HepG2 (cell line): Measurements from ENCODE around the gene FN1. TPM values are rescaled to one million over a fixed set of nuclear protein-coding genes. Genes with fewer than 3 reads are reported as not detected.
A peak's percentile ranks its signal among the peaks of the same experiment; 100 is the strongest.

Experiments
- BORCS8-MEF2B ChIP-seq: sonication (generic); formaldehyde crosslinking; IDR thresholded peaks from 2 replicates; pipeline ENCODE4 v1.8.0; 2022; ENCODE audit warnings: mild to moderate bottlenecking, missing genetic modification reagents
- CC2D1A ChIP-seq: sonication (generic); formaldehyde crosslinking; IDR thresholded peaks from 2 replicates; pipeline ENCODE4 v1.8.1; 2023; ENCODE audit warnings: mild to moderate bottlenecking, missing genetic modification reagents
- ELF4 ChIP-seq: sonication (generic); formaldehyde crosslinking; IDR thresholded peaks from 2 replicates; pipeline ENCODE4 v1.5.0; 2020; ENCODE audit warnings: missing genetic modification reagents, mild to moderate bottlenecking, moderate library complexity, borderline replicate concordance
- FOXP1 ChIP-seq, 2 experiments: fragments of 450-650 bp in 1 of 2; IDR thresholded peaks; 2 replicates each; pipeline ENCODE4 v1.6.1; 2017 to 2018; ENCODE audit warnings: antibody characterized with exemption in 1 of 2
- ZNF788 ChIP-seq: sonication (generic); formaldehyde crosslinking; IDR thresholded peaks from 2 replicates; pipeline ENCODE4 v1.5.0; 2020; ENCODE audit warnings: mild to moderate bottlenecking, missing genetic modification reagents, borderline replicate concordance
- polyA plus RNA-seq, 8 experiments: library from polyadenylated mRNA; depleted of rRNA in 3 of 8; stranded (reverse) in 7 of 8; unstranded in 1 of 8; fragments of >200 nt; fragmentation: Illumina TruSeq in 4 of 8; extraction: Trizol in 4 of 8; gene quantifications; 2 replicates each; pipeline versions ENCODE4 v1.2.1 to v1.2.3, GENCODE V29; 2011 to 2016; ENCODE audit warnings: low read depth in 4 of 8, missing spikeins in 1 of 8, mixed read lengths in 1 of 8; ENCODE audit not compliant: insufficient read depth in 1 of 8
- total RNA-seq, 5 experiments: library from RNA; depleted of rRNA; stranded (reverse); fragments of >200 nt; fragmentation: Illumina TruSeq; extraction: Trizol; gene quantifications; 2 replicates each; pipeline ENCODE4 v1.2.3, GENCODE V29; 2016; ENCODE audit warnings: low read depth in 1 of 5
- TF ChIP-seq, protein P1 (sequence below): sonication (generic); formaldehyde crosslinking; IDR thresholded peaks from 2 replicates; pipeline ENCODE4 v1.8.0; 2022; ENCODE audit warnings: mild to moderate bottlenecking, missing genetic modification reagents, borderline replicate concordance
- TF ChIP-seq, protein P2 (sequence below): conservative IDR thresholded peaks from 2 replicates; pipeline ENCODE4 v1.6.1; 2018; ENCODE audit warnings: missing genetic modification reagents
- TF ChIP-seq, protein P3 (sequence below): sonication (generic); formaldehyde crosslinking; IDR thresholded peaks from 2 replicates; pipeline ENCODE4 v1.8.0; 2022; ENCODE audit warnings: low read depth, missing genetic modification reagents
- TF ChIP-seq, protein P4 (sequence below): sonication (generic); formaldehyde crosslinking; IDR thresholded peaks from 2 replicates; pipeline ENCODE4 v1.4.0; 2020; ENCODE audit warnings: missing genetic modification reagents, borderline replicate concordance
- TF ChIP-seq, protein P5 (sequence below): sonication (generic); formaldehyde crosslinking; IDR thresholded peaks from 2 replicates; pipeline ENCODE4 v1.8.0; 2022; ENCODE audit warnings: mild to moderate bottlenecking, missing genetic modification reagents, moderate library complexity
- TF ChIP-seq, protein P6 (sequence below): sonication (generic); formaldehyde crosslinking; conservative IDR thresholded peaks from 2 replicates; pipeline ENCODE4 v1.4.0; 2020; ENCODE audit warnings: missing genetic modification reagents

Gene FN1
- total and polyA plus RNA-seq, 2 of the 13 experiments (the other 11 are each of a cell fraction or from before 2014, with no cell fraction given), result 1,847 to 6,471 TPM

DNA sequence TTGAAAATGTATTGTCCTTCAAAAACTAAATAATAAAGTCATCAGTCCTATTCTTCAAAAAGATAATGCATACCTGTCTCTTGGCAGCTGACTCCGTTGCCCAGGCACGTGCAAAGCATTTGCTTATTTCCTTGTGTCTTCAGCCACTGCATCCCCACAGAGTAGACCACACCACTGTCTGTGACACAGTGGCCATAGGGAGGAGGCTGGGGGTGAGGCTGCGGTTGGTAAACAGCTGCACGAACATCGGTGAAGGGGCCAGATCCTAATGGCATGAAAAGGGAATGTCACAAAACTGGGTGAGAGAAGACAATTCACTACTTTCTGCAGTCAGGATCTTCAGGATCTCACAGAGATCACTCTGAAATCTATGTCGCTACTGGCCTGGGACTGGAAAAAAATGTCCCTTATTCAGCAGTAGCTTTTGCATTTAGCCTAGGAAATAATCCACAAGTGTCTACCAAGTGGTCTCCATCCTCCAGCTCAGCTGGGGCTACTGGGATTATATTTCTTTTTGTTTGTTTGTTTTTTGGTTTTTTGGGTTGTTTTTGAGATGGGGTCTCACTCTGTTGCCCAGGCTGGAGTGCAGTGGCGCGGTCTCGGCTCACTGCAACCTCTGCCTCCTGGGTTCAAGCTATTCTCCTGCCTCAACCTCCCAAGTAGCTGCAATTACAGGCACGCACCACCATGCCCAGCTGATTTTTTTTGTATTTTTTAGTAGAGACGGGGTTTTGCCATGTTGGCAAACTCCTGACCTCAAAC is 10.7 kb downstream of the FN1 start (continued):
- TF ChIP-seq CC2D1A (CRISPR knock-in tag) (no peak), FOXP1 (IDR thresholded peaks at IDR 0.05) (no peak), FOXP1 (CRISPR knock-in tag; IDR thresholded peaks at IDR 0.05) (0 out of 2 replicates have a peak, but pooled peaks have one; percentile 26), ELF4 (no peak), ZNF788 (CRISPR knock-in tag) (no peak), BORCS8-MEF2B (no peak)
- TF ChIP-seq, protein P1, sequence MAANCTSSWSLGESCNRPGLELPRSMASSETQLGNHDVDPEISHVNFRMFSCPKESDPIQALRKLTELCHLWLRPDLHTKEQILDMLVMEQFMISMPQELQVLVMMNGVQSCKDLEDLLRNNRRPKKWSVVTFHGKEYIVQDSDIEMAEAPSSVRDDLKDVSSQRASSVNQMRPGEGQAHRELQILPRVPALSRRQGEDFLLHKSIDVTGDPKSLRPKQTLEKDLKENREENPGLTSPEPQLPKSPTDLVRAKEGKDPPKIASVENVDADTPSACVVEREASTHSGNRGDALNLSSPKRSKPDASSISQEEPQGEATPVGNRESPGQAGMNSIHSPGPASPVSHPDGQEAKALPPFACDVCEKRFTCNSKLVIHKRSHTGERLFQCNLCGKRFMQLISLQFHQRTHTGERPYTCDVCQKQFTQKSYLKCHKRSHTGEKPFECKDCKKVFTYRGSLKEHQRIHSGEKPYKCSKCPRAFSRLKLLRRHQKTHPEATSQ (CRISPR knock-in tag), result no peak
- TF ChIP-seq, protein P2, sequence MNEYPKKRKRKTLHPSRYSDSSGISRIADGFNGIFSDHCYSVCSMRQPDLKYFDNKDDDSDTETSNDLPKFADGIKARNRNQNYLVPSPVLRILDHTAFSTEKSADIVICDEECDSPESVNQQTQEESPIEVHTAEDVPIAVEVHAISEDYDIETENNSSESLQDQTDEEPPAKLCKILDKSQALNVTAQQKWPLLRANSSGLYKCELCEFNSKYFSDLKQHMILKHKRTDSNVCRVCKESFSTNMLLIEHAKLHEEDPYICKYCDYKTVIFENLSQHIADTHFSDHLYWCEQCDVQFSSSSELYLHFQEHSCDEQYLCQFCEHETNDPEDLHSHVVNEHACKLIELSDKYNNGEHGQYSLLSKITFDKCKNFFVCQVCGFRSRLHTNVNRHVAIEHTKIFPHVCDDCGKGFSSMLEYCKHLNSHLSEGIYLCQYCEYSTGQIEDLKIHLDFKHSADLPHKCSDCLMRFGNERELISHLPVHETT (CRISPR knock-in tag), result no peak
- TF ChIP-seq, protein P3, sequence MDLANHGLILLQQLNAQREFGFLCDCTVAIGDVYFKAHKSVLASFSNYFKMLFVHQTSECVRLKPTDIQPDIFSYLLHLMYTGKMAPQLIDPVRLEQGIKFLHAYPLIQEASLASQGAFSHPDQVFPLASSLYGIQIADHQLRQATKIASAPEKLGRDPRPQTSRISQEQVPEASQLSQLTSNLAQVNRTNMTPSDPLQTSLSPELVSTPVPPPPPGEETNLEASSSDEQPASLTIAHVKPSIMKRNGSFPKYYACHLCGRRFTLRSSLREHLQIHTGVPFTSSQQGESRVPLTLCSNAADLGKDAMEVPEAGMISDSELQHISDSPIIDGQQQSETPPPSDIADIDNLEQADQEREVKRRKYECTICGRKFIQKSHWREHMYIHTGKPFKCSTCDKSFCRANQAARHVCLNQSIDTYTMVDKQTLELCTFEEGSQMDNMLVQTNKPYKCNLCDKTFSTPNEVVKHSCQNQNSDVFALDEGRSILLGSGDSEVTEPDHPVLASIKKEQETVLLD, result no peak
- TF ChIP-seq, protein P4, sequence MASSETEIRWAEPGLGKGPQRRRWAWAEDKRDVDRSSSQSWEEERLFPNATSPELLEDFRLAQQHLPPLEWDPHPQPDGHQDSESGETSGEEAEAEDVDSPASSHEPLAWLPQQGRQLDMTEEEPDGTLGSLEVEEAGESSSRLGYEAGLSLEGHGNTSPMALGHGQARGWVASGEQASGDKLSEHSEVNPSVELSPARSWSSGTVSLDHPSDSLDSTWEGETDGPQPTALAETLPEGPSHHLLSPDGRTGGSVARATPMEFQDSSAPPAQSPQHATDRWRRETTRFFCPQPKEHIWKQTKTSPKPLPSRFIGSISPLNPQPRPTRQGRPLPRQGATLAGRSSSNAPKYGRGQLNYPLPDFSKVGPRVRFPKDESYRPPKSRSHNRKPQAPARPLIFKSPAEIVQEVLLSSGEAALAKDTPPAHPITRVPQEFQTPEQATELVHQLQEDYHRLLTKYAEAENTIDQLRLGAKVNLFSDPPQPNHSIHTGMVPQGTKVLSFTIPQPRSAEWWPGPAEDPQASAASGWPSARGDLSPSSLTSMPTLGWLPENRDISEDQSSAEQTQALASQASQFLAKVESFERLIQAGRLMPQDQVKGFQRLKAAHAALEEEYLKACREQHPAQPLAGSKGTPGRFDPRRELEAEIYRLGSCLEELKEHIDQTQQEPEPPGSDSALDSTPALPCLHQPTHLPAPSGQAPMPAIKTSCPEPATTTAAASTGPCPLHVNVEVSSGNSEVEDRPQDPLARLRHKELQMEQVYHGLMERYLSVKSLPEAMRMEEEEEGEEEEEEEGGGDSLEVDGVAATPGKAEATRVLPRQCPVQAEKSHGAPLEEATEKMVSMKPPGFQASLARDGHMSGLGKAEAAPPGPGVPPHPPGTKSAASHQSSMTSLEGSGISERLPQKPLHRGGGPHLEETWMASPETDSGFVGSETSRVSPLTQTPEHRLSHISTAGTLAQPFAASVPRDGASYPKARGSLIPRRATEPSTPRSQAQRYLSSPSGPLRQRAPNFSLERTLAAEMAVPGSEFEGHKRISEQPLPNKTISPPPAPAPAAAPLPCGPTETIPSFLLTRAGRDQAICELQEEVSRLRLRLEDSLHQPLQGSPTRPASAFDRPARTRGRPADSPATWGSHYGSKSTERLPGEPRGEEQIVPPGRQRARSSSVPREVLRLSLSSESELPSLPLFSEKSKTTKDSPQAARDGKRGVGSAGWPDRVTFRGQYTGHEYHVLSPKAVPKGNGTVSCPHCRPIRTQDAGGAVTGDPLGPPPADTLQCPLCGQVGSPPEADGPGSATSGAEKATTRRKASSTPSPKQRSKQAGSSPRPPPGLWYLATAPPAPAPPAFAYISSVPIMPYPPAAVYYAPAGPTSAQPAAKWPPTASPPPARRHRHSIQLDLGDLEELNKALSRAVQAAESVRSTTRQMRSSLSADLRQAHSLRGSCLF (CRISPR knock-in tag), result no peak
- TF ChIP-seq, protein P5, sequence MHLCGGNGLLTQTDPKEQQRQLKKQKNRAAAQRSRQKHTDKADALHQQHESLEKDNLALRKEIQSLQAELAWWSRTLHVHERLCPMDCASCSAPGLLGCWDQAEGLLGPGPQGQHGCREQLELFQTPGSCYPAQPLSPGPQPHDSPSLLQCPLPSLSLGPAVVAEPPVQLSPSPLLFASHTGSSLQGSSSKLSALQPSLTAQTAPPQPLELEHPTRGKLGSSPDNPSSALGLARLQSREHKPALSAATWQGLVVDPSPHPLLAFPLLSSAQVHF (CRISPR knock-in tag), result no peak
- TF ChIP-seq, protein P6, sequence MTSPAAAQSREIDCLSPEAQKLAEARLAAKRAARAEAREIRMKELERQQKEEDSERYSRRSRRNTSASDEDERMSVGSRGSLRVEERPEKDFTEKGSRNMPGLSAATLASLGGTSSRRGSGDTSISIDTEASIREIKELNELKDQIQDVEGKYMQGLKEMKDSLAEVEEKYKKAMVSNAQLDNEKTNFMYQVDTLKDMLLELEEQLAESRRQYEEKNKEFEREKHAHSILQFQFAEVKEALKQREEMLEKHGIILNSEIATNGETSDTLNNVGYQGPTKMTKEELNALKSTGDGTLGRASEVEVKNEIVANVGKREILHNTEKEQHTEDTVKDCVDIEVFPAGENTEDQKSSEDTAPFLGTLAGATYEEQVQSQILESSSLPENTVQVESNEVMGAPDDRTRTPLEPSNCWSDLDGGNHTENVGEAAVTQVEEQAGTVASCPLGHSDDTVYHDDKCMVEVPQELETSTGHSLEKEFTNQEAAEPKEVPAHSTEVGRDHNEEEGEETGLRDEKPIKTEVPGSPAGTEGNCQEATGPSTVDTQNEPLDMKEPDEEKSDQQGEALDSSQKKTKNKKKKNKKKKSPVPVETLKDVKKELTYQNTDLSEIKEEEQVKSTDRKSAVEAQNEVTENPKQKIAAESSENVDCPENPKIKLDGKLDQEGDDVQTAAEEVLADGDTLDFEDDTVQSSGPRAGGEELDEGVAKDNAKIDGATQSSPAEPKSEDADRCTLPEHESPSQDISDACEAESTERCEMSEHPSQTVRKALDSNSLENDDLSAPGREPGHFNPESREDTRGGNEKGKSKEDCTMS (CRISPR knock-in tag), result no peak
